GM23338 (cell line): Measurements from ENCODE around the gene TRNAU1AP. TPM values are rescaled to one million over a fixed set of nuclear protein-coding genes. Genes with fewer than 3 reads are reported as not detected.

ENCODE experiments used
- ATAC-seq: fragments of 200-7000 bp; cut with Tn5 transposase; 3 replicates; pipeline ENCODE4 v1.9.1; 2020
- DNase-seq: peaks from one replicate; pipeline ENCODE4 v3.0.0-alpha.2; 2015; ENCODE audit warnings: low spot score
- H2AFZ ChIP-seq: fragments of 200-600 bp; sonication (generic); 2 replicates; pipeline ENCODE4 v1.8.0; 2016; ENCODE audit warnings: antibody characterized with exemption, mild to moderate bottlenecking, moderate library complexity
- H3F3A ChIP-seq: fragments of 200-600 bp; sonication (generic); replicated peaks from 2 replicates; pipeline ENCODE4 v1.8.0; 2017; ENCODE audit warnings: antibody characterized with exemption, mixed run types, low read depth
- H3K27ac ChIP-seq: fragments of 200-600 bp; sonication (generic); 2 replicates; pipeline ENCODE4 v1.6.1; 2016; ENCODE audit warnings: low read depth
- H3K27me3 ChIP-seq: fragments of 200-600 bp; sonication (generic); 2 replicates; pipeline ENCODE4 v1.8.0; 2016; ENCODE audit warnings: mild to moderate bottlenecking, mixed run types, moderate library complexity; ENCODE audit not compliant: insufficient read depth
- H3K36me3 ChIP-seq: fragments of 200-600 bp; sonication (generic); 2 replicates; pipeline ENCODE4 v1.8.0; 2016; ENCODE audit warnings: mild to moderate bottlenecking; ENCODE audit not compliant: insufficient read depth
- H3K4me1 ChIP-seq: fragments of 200-600 bp; sonication (generic); 2 replicates; pipeline ENCODE4 v1.8.0; 2016; ENCODE audit warnings: mild to moderate bottlenecking, moderate library complexity; ENCODE audit not compliant: insufficient read depth
- H3K4me2 ChIP-seq: fragments of 200-600 bp; sonication (generic); 2 replicates; pipeline ENCODE4 v1.7.1; 2017; ENCODE audit warnings: mixed run types
- H3K4me3 ChIP-seq: fragments of 200-600 bp; sonication (generic); 2 replicates; pipeline ENCODE4 v1.6.1; 2016; ENCODE audit warnings: mixed run types
- H3K79me2 ChIP-seq: fragments of 200-600 bp; sonication (generic); replicated peaks from 2 replicates; pipeline ENCODE4 v1.8.0; 2017; ENCODE audit warnings: mild to moderate bottlenecking; ENCODE audit not compliant: insufficient read depth
- H3K9me2 ChIP-seq: fragments of 200-600 bp; sonication (generic); 2 replicates; pipeline ENCODE4 v1.8.0; 2017; ENCODE audit not compliant: insufficient read depth
- H4K20me1 ChIP-seq: fragments of 200-600 bp; sonication (generic); replicated peaks from 2 replicates; pipeline ENCODE4 v1.8.0; 2017; ENCODE audit warnings: mild to moderate bottlenecking; ENCODE audit not compliant: insufficient read depth
- H3K27ac Mint-ChIP-seq: 2 replicates; pipeline ENCODE4 v1.8.0; 2020; ENCODE audit warnings: inconsistent platforms, mild to moderate bottlenecking, moderate library complexity, mixed read lengths
- H3K27me3 Mint-ChIP-seq: 3 replicates; pipeline ENCODE4 v1.8.0; 2022; ENCODE audit warnings: low read depth, mild to moderate bottlenecking, moderate library complexity, mixed read lengths, inconsistent platforms; ENCODE audit not compliant: insufficient read depth, poor library complexity
- H3K36me3 Mint-ChIP-seq: 3 replicates; pipeline ENCODE4 v1.8.0; 2021; ENCODE audit warnings: low read depth, mild to moderate bottlenecking, inconsistent platforms, moderate library complexity, mixed read lengths
- H3K4me1 Mint-ChIP-seq: 3 replicates; pipeline ENCODE4 v1.8.0; 2020; ENCODE audit warnings: mild to moderate bottlenecking, inconsistent platforms, mixed read lengths
- H3K4me3 Mint-ChIP-seq: 3 replicates; pipeline ENCODE4 v1.8.0; 2021; ENCODE audit warnings: moderate library complexity, mild to moderate bottlenecking, inconsistent platforms, mixed read lengths
- H3K9me3 Mint-ChIP-seq: 3 replicates; pipeline ENCODE4 v1.8.0; 2020; ENCODE audit warnings: moderate library complexity, mild to moderate bottlenecking, inconsistent platforms, mixed read lengths
- CREB1 ChIP-seq: fragments of 250-450 bp; sonication (Bioruptor Pico); IDR thresholded peaks from 2 replicates; pipeline ENCODE4 v1.5.0; 2020; ENCODE audit warnings: low read depth, mild to moderate bottlenecking, moderate library complexity
- CTCF ChIP-seq, 2 experiments: fragments of 200-600 bp in 1 of 2; sonication (generic) in 1 of 2; conservative IDR thresholded peaks; 2 replicates each; pipeline versions ENCODE4 v1.5.1 to v1.6.1; 2016 to 2017; ENCODE audit warnings: antibody characterized with exemption in 2 of 2, low read depth in 2 of 2, mild to moderate bottlenecking in 2 of 2, moderate library complexity in 1 of 2
- ETS1 ChIP-seq: IDR thresholded peaks from 2 replicates; pipeline ENCODE4 v1.6.1; 2016; ENCODE audit warnings: antibody characterized with exemption
- EZH2 ChIP-seq: fragments of 200-600 bp; sonication (generic); IDR thresholded peaks from one replicate; pipeline ENCODE4 v1.8.0; 2017; ENCODE audit warnings: antibody characterized with exemption, mild to moderate bottlenecking, low read depth; ENCODE audit not compliant: unreplicated experiment
- EZH2phosphoT487 ChIP-seq: fragments of 200-600 bp; sonication (generic); IDR thresholded peaks from one replicate; pipeline ENCODE4 v1.8.1; 2018; ENCODE audit warnings: antibody characterized with exemption; ENCODE audit not compliant: unreplicated experiment
- JUNB ChIP-seq: IDR thresholded peaks from one replicate; pipeline ENCODE4 v1.6.1; 2016; ENCODE audit warnings: antibody characterized with exemption; ENCODE audit not compliant: unreplicated experiment
- NANOG ChIP-seq: IDR thresholded peaks from 2 replicates; pipeline ENCODE4 v1.6.1; 2016; ENCODE audit warnings: antibody characterized with exemption, borderline replicate concordance
- POLR2AphosphoS5 ChIP-seq: IDR thresholded peaks from 2 replicates; pipeline ENCODE4 v1.6.1; 2016; ENCODE audit warnings: antibody characterized with exemption, low read depth
- REST ChIP-seq: IDR thresholded peaks from one replicate; pipeline ENCODE4 v1.6.1; 2018; ENCODE audit warnings: antibody characterized with exemption; ENCODE audit not compliant: unreplicated experiment
- STAT1 ChIP-seq: IDR thresholded peaks from one replicate; pipeline ENCODE4 v1.6.1; 2016; ENCODE audit warnings: antibody characterized with exemption; ENCODE audit not compliant: unreplicated experiment
- ZNF114 ChIP-seq: fragments of 250-450 bp; sonication (Bioruptor Pico); IDR thresholded peaks from 2 replicates; pipeline ENCODE4 v1.5.0; 2020; ENCODE audit warnings: mild to moderate bottlenecking, moderate library complexity
- ZNF331 ChIP-seq: fragments of 250-450 bp; sonication (Bioruptor Pico); IDR thresholded peaks from 2 replicates; pipeline ENCODE4 v1.5.0; 2020; ENCODE audit warnings: low read depth, mild to moderate bottlenecking, moderate library complexity
- ZNF462 ChIP-seq: fragments of 250-450 bp; sonication (Bioruptor Pico); IDR thresholded peaks from 2 replicates; pipeline ENCODE4 v1.5.0; 2020; ENCODE audit warnings: mild to moderate bottlenecking, moderate library complexity
- polyA plus RNA-seq: library from polyadenylated mRNA; unstranded; fragments of >200 nt; fragmentation: Nextera tagmentation; extraction: Ambion mirVana; gene quantifications from 2 replicates; pipeline ENCODE4 v1.2.1, GENCODE V29; 2016
- total RNA-seq: library from RNA; depleted of rRNA; stranded (reverse); fragments of >200 nt; shearing (Covaris generic); gene quantifications from 2 replicates; pipeline ENCODE4 v1.2.3, GENCODE V29; 2014

TRNAU1AP gene
- total and polyA plus RNA-seq, 2 experiments from 2014 or later = 20.3 to 42.1 TPM

- DNase-seq (no peak), ATAC-seq (no peak)
- Histone ChIP-seq H3K4me2 (no peak overlapping the region), H3F3A (0 out of 2 replicates have a peak, but pooled peaks cover 5% of the 10 kb centered on the region), H3K9me2 (no peaks in the 10 kb centered on the region), H4K20me1 (no peaks in the 10 kb centered on the region), H3K27me3 (no peaks in the 10 kb centered on the region), H3K27ac (no peak overlapping the region), H3K36me3 (peaks cover 22% of the 10 kb centered on the region), H3K79me2 (no peaks in the 10 kb centered on the region), H2AFZ (no peak overlapping the region), H3K4me1 (no peaks in the 10 kb centered on the region), H3K4me3 (no peak overlapping the region)
- H3K4me3 Mint-ChIP-seq = no peak overlapping the region
- H3K36me3 Mint-ChIP-seq = peaks cover 26% of the 10 kb centered on the region
- no peaks in the 10 kb centered on the region for H3K4me1 Mint-ChIP-seq
- H3K9me3 Mint-ChIP-seq = no peaks in the 10 kb centered on the region
- no peak overlapping the region for H3K27ac Mint-ChIP-seq
- TF ChIP-seq ZNF462 (CRISPR knock-in tag) = no peak
- TF ChIP-seq ZNF114 (CRISPR knock-in tag) = no peak
- TF ChIP-seq NANOG = no peak
- no peak for TF ChIP-seq CTCF (conservative IDR thresholded peaks at IDR 0.05; ENCODE audit: low read depth in 2 of 2)
- no peak for TF ChIP-seq EZH2
- no peak for TF ChIP-seq ETS1
- TF ChIP-seq ZNF331 (CRISPR knock-in tag) = no peak
- no peak for TF ChIP-seq REST
- no peak for TF ChIP-seq EZH2phosphoT487
- TF ChIP-seq JUNB = no peak
- TF ChIP-seq STAT1 = no peak
- no peak for TF ChIP-seq POLR2AphosphoS5
- no peak for TF ChIP-seq CREB1 (CRISPR knock-in tag)
- no peaks in the 10 kb centered on the region for H3K27me3 Mint-ChIP-seq
Measured at GRCh38 chr1:28613175-28613574, 60.3 kb downstream of the TRNAU1AP start.
